H1 (cell line): Measurements from ENCODE around the gene MAP4K1. TPM values are rescaled to one million over a fixed set of nuclear protein-coding genes. Genes with fewer than 3 reads are reported as not detected.

Source experiments
- CTCF ChIA-PET: fragments of 300-600 bp; sonication (Branson Sonifier 250); formaldehyde crosslinking; loops from one replicate; lab custom pipeline; 2021; ENCODE audit not compliant: partially characterized antibody; lab: Charles Lee
- POLR2A ChIA-PET: fragments of 300-600 bp; sonication (Branson Sonifier 250); formaldehyde crosslinking; loops from one replicate; lab custom pipeline; 2021; ENCODE audit warnings: inconsistent platforms; ENCODE audit not compliant: partially characterized antibody; lab: Charles Lee
- DNase-seq, 2 experiments: peaks; one replicate each; pipeline versions ENCODE4 v3.0.0 to v3.0.0-alpha.2; 2010 to 2022; ENCODE audit warnings: low spot score in 2 of 2, low read depth in 1 of 2, mixed read lengths in 1 of 2
- FAIRE-seq: peaks from 2 replicates; lab custom pipeline; 2011; peaks lifted over from hg19 to GRCh38; lab: Jason Lieb, UNC
- H2AFZ ChIP-seq: 2 replicates; pipeline ENCODE4 v1.8.1; 2012; ENCODE audit warnings: low read length, inconsistent platforms
- H2AK5ac ChIP-seq: 2 replicates; pipeline ENCODE4 v1.6.1; 2013; ENCODE audit warnings: low read depth, low read length
- H2BK120ac ChIP-seq: replicated peaks from 2 replicates; pipeline ENCODE3; 2013; ENCODE audit warnings: low read depth, low read length, inconsistent platforms
- H2BK12ac ChIP-seq: 2 replicates; pipeline ENCODE4 v1.6.1; 2013; ENCODE audit warnings: low read depth, low read length
- H2BK15ac ChIP-seq: 2 replicates; pipeline ENCODE4 v1.6.1; 2013; ENCODE audit warnings: low read length
- H2BK20ac ChIP-seq: 2 replicates; pipeline ENCODE4 v1.6.1; 2013; ENCODE audit warnings: low read length
- H2BK5ac ChIP-seq: 2 replicates; pipeline ENCODE4 v1.6.1; 2013; ENCODE audit warnings: low read depth, low read length
- H3K14ac ChIP-seq: 2 replicates; pipeline ENCODE4 v1.6.1; 2013; ENCODE audit warnings: inconsistent platforms; ENCODE audit not compliant: insufficient read length
- H3K18ac ChIP-seq: 2 replicates; pipeline ENCODE4 v1.6.1; 2013; ENCODE audit warnings: low read length; ENCODE audit errors: extremely low read depth
- H3K23ac ChIP-seq: 2 replicates; pipeline ENCODE4 v1.6.1; 2013; ENCODE audit warnings: inconsistent platforms; ENCODE audit not compliant: insufficient read length
- H3K23me2 ChIP-seq: 2 replicates; pipeline ENCODE4 v1.6.1; 2013; ENCODE audit warnings: low read depth, low read length
- H3K27ac ChIP-seq: 2 replicates; pipeline ENCODE4 v1.6.1; 2011; ENCODE audit warnings: low read depth, low read length, inconsistent platforms
- H3K27me3 ChIP-seq, 4 experiments: replicated peaks in 1 of 4; 1 replicate in 1 of 4; 2 replicates in 3 of 4; pipeline versions ENCODE4 v1.6.1 to v1.8.1; 2011 to 2013; ENCODE audit warnings: low read length in 3 of 4, mild to moderate bottlenecking in 3 of 4, inconsistent platforms in 2 of 4, mixed read lengths in 2 of 4, moderate library complexity in 1 of 4; ENCODE audit not compliant: control insufficient read depth in 3 of 4, insufficient read depth in 3 of 4; ENCODE audit errors: extremely low read depth in 1 of 4
- H3K36me3 ChIP-seq, 4 experiments: 2 replicates each; pipeline versions ENCODE4 v1.6.1 to v1.8.1; 2011 to 2013; ENCODE audit warnings: mild to moderate bottlenecking in 4 of 4, low read length in 3 of 4, moderate library complexity in 2 of 4, control low read depth in 1 of 4, inconsistent platforms in 1 of 4; ENCODE audit not compliant: insufficient read depth in 4 of 4, control insufficient read depth in 2 of 4
- H3K4ac ChIP-seq: replicated peaks from 2 replicates; pipeline ENCODE3; 2013; ENCODE audit warnings: low read length, low read depth, mixed read lengths, inconsistent platforms; ENCODE audit not compliant: insufficient read length
- H3K4me1 ChIP-seq, 4 experiments: replicated peaks in 1 of 4; 1 replicate in 1 of 4; 2 replicates in 3 of 4; pipeline versions ENCODE4 v1.6.1 to v1.8.1; 2011 to 2013; ENCODE audit warnings: low read length in 3 of 4, inconsistent platforms in 2 of 4, mixed read lengths in 1 of 4; ENCODE audit not compliant: insufficient read depth in 4 of 4, control insufficient read depth in 3 of 4
- H3K4me2 ChIP-seq, 2 experiments: 2 replicates each; pipeline versions ENCODE4 v1.6.1 to v1.8.1; 2011 to 2013; ENCODE audit warnings: low read depth in 2 of 2, low read length in 2 of 2, control low read depth in 1 of 2, inconsistent platforms in 1 of 2, mild to moderate bottlenecking in 1 of 2; ENCODE audit not compliant: insufficient read depth in 1 of 2
- H3K4me3 ChIP-seq, 4 experiments: fragments of 200-600, 300-600 bp in 1 of 4; sonication (generic), shearing (Covaris generic), sonication (Bioruptor Twin) in 1 of 4; 2 replicates each; pipeline versions ENCODE4 v1.5.1 to v1.8.1; 2011 to 2016; ENCODE audit warnings: low read length in 4 of 4, low read depth in 3 of 4, control low read depth in 2 of 4, inconsistent platforms in 2 of 4, mild to moderate bottlenecking in 2 of 4, mixed read lengths in 1 of 4, moderate library complexity in 1 of 4; ENCODE audit not compliant: insufficient read depth in 2 of 4; ENCODE audit errors: extremely low read depth in 1 of 4
- H3K56ac ChIP-seq: replicated peaks from 2 replicates; pipeline ENCODE3; 2013; ENCODE audit warnings: low read depth, mild to moderate bottlenecking, mixed read lengths, low read length, inconsistent platforms; ENCODE audit not compliant: insufficient read length
- H3K79me1 ChIP-seq: 2 replicates; pipeline ENCODE4 v1.6.1; 2013; ENCODE audit warnings: low read depth, low read length, control low read depth
- H3K79me2 ChIP-seq, 2 experiments: 2 replicates each; pipeline versions ENCODE4 v1.6.1 to v1.8.1; 2012 to 2013; ENCODE audit warnings: low read length in 2 of 2, mild to moderate bottlenecking in 2 of 2, inconsistent platforms in 1 of 2; ENCODE audit not compliant: insufficient read depth in 2 of 2, control insufficient read depth in 1 of 2
- H3K9ac ChIP-seq, 4 experiments: replicated peaks in 1 of 4; 1 replicate in 1 of 4; 2 replicates in 3 of 4; pipeline versions ENCODE4 v1.6.1 to v1.8.1; 2011 to 2013; ENCODE audit warnings: low read depth in 3 of 4, low read length in 3 of 4, control low read depth in 2 of 4, mild to moderate bottlenecking in 2 of 4, moderate library complexity in 2 of 4, inconsistent platforms in 1 of 4; ENCODE audit errors: extremely low read depth in 1 of 4
- H3K9me3 ChIP-seq, 2 experiments: 2 replicates each; pipeline versions ENCODE4 v1.6.1 to v1.8.1; 2012 to 2013; ENCODE audit warnings: mild to moderate bottlenecking in 2 of 2, moderate library complexity in 2 of 2, control low read depth in 1 of 2, inconsistent platforms in 1 of 2, low read depth in 1 of 2, low read length in 1 of 2, mixed read lengths in 1 of 2; ENCODE audit not compliant: insufficient read depth in 2 of 2
- H4K20me1 ChIP-seq, 2 experiments: replicated peaks in 1 of 2; 2 replicates each; pipeline versions ENCODE3 to v1.8.1; 2011 to 2013; ENCODE audit warnings: inconsistent platforms in 2 of 2, low read length in 2 of 2, mild to moderate bottlenecking in 1 of 2; ENCODE audit not compliant: insufficient read depth in 2 of 2, control insufficient read depth in 1 of 2
- H4K5ac ChIP-seq: 2 replicates; pipeline ENCODE4 v1.6.1; 2013; ENCODE audit warnings: low read length, low read depth, mixed read lengths, inconsistent platforms; ENCODE audit not compliant: insufficient read length
- H4K8ac ChIP-seq: 2 replicates; pipeline ENCODE4 v1.8.0; 2013; ENCODE audit warnings: mild to moderate bottlenecking, moderate library complexity, low read length, inconsistent platforms; ENCODE audit not compliant: insufficient read depth; ENCODE audit errors: extremely low read depth
- H4K91ac ChIP-seq: replicated peaks from 2 replicates; pipeline ENCODE3; 2013; ENCODE audit warnings: low read length, mixed read lengths, inconsistent platforms; ENCODE audit not compliant: insufficient read length
- CEBPB ChIP-seq: IDR thresholded peaks from 2 replicates; pipeline ENCODE4 v1.6.1; 2012; ENCODE audit warnings: low read depth, low read length
- GTF2F1 ChIP-seq: IDR thresholded peaks from 2 replicates; pipeline ENCODE4 v1.6.1; 2012; ENCODE audit warnings: low read depth, low read length, improper control_type of control experiment, borderline replicate concordance
- MAFK ChIP-seq: IDR thresholded peaks from 2 replicates; pipeline ENCODE4 v1.6.1; 2012; ENCODE audit warnings: low read depth, mild to moderate bottlenecking, improper control_type of control experiment, low read length
- NANOG ChIP-seq: IDR thresholded peaks from 2 replicates; pipeline ENCODE4 v1.6.1; 2011; ENCODE audit warnings: low read length, low read depth, mild to moderate bottlenecking, inconsistent platforms; ENCODE audit not compliant: insufficient read depth, poor library complexity, severe bottlenecking
- NRF1 ChIP-seq: IDR thresholded peaks from 2 replicates; pipeline ENCODE4 v1.6.1; 2011; ENCODE audit warnings: mild to moderate bottlenecking, low read depth, low read length, improper control_type of control experiment
- TAF7 ChIP-seq: optimal IDR thresholded peaks from 2 replicates; pipeline ENCODE3; 2011; ENCODE audit warnings: low read depth, mild to moderate bottlenecking, inconsistent platforms, low read length, moderate library complexity, borderline replicate concordance
- WGBS, 2 experiments: shearing (Covaris generic) in 1 of 2; methylation state at CpG; one replicate each; pipeline versions ENCODE4 v1.1.6 to v1.1.7; 2013 to 2015; ENCODE audit warnings: low lambda C conversion rate in 2 of 2, mixed read lengths in 2 of 2, inconsistent platforms in 1 of 2, low coverage in 1 of 2, missing lambda C conversion rate in 1 of 2; ENCODE audit not compliant: insufficient replicate concordance in 2 of 2, insufficient coverage in 1 of 2, insufficient read length in 1 of 2; ENCODE audit errors: extremely low coverage in 1 of 2, missing lambda C conversion rate in 1 of 2; 5-methylcytosine and 5-hydroxymethylcytosine counted together
- polyA plus RNA-seq, 7 experiments: library from polyadenylated mRNA; depleted of rRNA in 3 of 7; stranded (reverse) in 5 of 7; unstranded in 2 of 7; fragments of >200 nt in 5 of 7; fragments of 200-250 nt in 2 of 7; gene quantifications; 1 replicate in 5 of 7; 2 replicates in 1 of 7; 4 replicates in 1 of 7; pipeline versions ENCODE4 v1.2.1 to v1.2.3, GENCODE V29; 2011 to 2013; ENCODE audit warnings: missing spikeins in 2 of 7, mixed read lengths in 2 of 7
- total RNA-seq: library from RNA; stranded (reverse); fragmentation: NEBNext Ultra II Directional; extraction: Animal tissue kit (Norgen Biotek cat#: 25700); gene quantifications from 2 replicates; pipeline ENCODE4 v1.2.1, GENCODE V29; 2021

The MAP4K1 gene
- total and polyA plus RNA-seq, 2 of the 8 experiments (the other 6 are each of a cell fraction or from before 2014, with no cell fraction given) = 9.0 to 10.4 TPM

GRCh38 chr19:38626401-38626800 lies 8.6 kb upstream of the MAP4K1 start:
- no peak overlapping the region for H3K9ac ChIP-seq
- no peak overlapping the region for H3K27ac ChIP-seq
- H3K23me2 ChIP-seq = no peaks in the 10 kb centered on the region
- no peak overlapping the region for H4K91ac ChIP-seq
- no peak overlapping the region for H4K8ac ChIP-seq
- no peak overlapping the region for H2BK15ac ChIP-seq
- H2BK20ac ChIP-seq = no peak overlapping the region
- no peak overlapping the region for H2BK12ac ChIP-seq
- H2BK120ac ChIP-seq = no peak overlapping the region
- DNase-seq = no peak
- H4K20me1 ChIP-seq = peaks cover 2 to 3% of the 10 kb centered on the region in 2 experiments
- H3K56ac ChIP-seq = no peak overlapping the region
- H3K4me3 ChIP-seq = no peak overlapping the region
- H3K27me3 ChIP-seq = no peaks in the 10 kb centered on the region
- no peak overlapping the region for H3K23ac ChIP-seq
- H3K4me1 ChIP-seq = no peaks in the 10 kb centered on the region
- H3K79me2 ChIP-seq = no peaks in the 10 kb centered on the region
- H3K14ac ChIP-seq = no peak overlapping the region
- ChIA-PET CTCF (interaction anchor here (1.5 kb wide), 1 partner anchor 8 kb away, joined by 4 read pairs; no protein-coding TSS in a partner anchor), POLR2A (interaction anchor here (1.0 to 3.3 kb wide), 3 partner anchors 11 to 24 kb away, joined by 3 to 11 read pairs (median 3); no protein-coding TSS in a partner anchor)
- H3K4ac ChIP-seq = no peak overlapping the region
- H3K79me1 ChIP-seq = peaks cover 1% of the 10 kb centered on the region
- 95% methylated on average over 4 of the region's 4 CpGs; no CpG with 5 or more reads in 1 of the 2 experiments for WGBS, 2 experiments
- peaks cover 22 to 79% (median 53%) of the 10 kb centered on the region in 4 experiments for H3K36me3 ChIP-seq
- H4K5ac ChIP-seq = no peak overlapping the region
- no peak overlapping the region for H2AFZ ChIP-seq
- no peak overlapping the region for H2BK5ac ChIP-seq
- no peak overlapping the region for H2AK5ac ChIP-seq
- H3K9me3 ChIP-seq = no peaks in the 10 kb centered on the region
- H3K18ac ChIP-seq = no peak overlapping the region
- no peak for TF ChIP-seq NANOG
- no peak for TF ChIP-seq GTF2F1
- no peak for TF ChIP-seq NRF1
- no peak for TF ChIP-seq MAFK
- TF ChIP-seq CEBPB = no peak
- no peak for TF ChIP-seq TAF7
- no peak for FAIRE-seq
- no peak overlapping the region for H3K4me2 ChIP-seq
